GM19463 (cell line): ENCODE results near the gene SEMA4B.

Source experiments
- ATAC-seq: cut with Tn5 transposase; IDR thresholded peaks from one replicate; pipeline ENCODE4 v1.9.1; 2021; ENCODE audit warnings: mild to moderate bottlenecking, moderate library complexity; ENCODE audit not compliant: unreplicated experiment

The SEMA4B gene

DNA sequence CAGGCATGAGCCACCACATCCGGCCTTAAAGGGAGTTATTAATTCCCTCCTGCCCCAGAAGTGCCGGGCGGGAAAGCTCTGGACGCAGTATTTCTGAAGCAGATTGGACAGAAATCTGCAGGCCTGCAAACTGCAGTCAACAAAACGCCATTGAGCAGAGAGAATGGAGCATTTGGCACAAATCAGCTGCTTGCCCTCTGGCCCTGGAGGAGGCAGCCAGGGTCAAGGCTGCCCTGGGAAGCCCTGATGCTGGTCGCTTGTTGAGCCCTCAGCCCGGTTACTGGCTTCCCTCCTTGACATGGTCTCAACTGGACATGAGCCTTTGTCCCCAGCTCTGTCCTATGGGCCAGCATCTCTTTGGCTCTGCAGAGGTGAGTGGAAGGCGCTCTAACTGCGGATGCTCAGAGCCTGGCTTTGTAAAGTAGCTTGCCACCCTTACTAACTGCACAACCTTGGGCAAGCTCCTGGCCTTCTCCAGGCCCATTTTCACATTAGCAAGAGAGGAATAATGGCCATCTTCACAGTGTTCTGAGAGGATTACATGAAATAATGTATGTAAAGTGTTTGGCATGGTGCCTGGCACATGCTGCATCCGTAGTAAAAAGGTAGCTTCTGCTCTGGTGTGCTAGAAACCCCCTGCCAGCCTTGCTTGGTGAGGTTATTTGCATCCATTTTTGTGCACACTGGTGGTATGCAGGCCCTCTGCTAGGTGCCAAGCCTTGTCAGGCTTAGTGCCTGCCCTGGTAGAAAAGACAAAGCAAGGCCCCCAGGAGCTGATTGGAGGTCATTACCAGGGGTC lies 4.1 kb downstream of the SEMA4B start:
- no peak for ATAC-seq

DNA sequence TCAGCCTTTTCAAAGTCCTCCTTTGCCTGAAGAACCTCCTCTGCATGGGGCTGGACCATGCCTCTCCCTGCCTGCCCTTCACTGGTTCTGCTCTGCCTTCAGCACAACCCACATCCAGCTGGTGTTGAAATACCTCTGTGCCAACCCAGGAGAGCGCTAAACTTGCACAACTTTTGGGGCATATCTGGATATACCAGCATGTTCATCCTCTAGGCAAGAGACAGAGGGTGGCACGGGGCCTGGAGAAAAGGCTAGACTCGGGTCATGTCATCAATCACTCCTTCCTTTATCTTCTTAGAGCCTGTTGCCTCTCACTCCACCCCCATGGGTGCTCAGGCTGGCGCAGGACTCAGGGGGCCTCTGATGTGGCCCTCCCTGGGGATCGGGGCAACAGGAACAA lies 4.8 kb downstream of the SEMA4B start:
- no peak for ATAC-seq

DNA sequence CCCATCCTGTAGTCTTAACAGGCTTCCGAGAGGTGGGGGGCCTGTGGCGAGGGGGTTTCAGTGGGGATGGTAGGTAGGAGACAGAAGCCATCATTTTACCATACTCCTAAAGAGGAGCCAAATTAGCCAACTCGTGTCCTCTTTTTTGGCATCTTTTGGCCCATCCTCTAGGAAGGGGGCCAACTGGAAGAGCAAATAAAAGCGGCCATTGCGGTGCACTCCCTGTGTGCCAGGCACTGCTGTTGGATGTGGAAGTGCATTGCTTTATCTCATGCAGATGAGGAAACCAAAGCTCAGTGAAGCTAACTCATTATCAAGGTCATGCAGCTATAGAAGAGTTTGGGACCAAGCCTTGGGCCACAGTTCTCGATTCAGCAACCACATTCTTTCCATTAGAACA lies 6.1 kb downstream of the SEMA4B start:
- ATAC-seq: no peak

DNA sequence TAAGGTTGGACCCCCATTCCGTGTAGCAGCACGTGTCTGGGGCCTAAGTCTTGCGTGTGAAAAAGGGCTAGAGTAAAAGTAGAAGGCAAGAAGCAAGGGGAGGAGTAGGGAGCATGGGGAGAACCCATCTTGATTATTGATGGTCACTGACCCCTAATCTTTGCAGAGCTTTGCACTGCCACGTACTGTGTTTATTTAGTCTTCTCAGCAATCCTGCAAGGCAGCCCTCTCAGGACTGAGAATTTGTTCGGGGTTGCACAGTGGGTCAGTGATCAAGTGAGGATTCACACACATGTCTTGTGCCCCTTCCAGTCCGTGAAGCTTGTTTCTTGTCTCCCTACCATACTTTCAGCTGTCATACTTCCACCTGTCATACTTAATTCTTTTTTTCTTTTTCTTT lies 7.2 kb downstream of the SEMA4B start:
- ATAC-seq: no peak

DNA sequence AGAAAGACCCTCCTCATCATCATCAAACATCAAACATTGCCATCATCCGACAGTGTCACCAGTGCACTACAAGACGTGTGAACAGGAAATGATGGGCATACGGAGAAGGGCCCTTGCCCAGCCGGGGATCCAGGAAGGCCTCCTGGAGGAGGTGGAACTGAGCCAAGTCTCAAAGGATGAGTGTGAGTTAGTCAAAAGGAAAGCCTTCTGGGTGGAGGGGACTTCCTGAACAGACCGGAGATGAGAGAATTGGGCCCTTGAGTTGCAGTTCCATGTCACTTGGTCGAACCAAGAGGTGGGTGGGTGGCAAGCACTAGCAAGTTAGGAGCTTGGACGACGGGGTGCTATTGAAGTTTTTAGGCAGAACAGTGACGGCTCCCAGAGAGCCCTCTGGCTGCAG lies 8.5 kb downstream of the SEMA4B start:
- peak; percentile 77 for ATAC-seq

DNA sequence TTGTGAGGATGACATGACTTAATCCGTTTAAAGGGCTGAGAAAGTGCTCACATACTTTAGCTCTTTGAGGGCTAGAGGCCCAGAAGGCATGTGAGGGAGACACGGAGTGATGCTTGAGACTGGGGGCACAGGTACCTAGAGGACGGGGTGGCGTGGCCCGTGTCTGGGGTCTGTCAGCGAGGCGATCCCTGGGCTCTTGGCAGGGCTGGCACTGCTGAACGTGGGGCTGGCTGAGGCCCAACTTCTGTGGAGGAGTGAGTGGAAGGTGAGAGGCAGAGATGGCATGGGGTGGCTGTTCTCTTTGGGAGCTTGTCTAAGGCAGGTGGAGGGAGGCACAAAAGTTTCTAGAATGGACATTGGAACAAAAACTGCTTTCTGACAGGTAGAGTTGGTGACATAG lies 9.5 kb downstream of the SEMA4B start:
- ATAC-seq: no peak

DNA sequence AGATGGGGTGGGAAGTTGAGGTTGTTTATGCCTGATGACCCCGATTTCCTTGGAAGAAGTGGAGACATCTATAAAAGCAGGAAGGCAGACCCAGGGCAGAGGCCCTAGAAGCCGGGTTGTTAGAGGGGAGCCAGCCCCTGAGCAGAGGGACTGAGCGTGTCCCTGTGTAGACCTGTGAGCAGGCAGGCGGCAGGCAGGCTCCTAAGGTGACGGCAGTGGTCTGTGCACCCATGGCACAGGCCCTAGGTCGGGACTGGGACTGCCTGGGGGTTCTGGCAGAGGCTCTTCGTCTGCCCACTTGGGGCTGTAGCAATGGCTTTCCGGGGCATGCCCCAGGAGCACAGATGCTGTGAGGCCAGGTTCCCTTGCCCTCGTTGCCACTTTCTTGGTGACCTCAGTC lies 9.9 kb downstream of the SEMA4B start:
- ATAC-seq: no peak

DNA sequence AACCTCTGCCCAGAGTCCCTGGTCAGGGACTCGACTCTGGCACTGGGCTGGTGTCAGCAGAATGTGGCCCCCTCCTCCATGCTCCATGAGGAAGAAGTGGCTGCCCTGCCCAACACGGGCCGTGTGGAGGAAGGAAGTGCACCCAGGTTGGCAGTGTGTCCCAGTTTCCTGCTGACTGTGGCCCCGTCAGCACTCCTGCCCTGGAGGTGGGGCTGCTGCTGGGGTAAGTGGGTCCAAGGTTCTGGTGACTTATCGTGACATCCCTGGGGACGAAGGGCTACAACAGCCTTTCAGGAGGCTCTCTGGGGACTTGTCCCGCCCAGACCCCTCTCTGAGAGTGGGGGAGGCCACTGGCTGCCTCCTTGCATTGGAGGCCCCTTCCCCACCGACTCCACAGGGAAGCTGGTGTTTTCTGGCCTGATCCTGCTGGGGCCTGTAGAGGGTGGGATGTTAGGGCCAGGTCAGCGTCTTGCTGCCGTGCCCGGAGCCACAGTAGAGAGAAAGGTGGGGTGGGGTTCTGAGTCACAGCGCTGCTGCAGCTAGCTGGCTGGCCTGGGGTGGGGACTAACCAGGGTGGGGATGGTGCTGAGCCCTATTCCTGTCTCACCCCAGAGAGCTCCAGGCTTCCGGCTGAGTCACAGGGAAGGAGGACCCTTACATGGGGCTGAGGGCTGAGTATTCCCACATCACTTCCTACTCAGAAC lies 10.5 kb downstream of the SEMA4B start:
- no peak for ATAC-seq

DNA sequence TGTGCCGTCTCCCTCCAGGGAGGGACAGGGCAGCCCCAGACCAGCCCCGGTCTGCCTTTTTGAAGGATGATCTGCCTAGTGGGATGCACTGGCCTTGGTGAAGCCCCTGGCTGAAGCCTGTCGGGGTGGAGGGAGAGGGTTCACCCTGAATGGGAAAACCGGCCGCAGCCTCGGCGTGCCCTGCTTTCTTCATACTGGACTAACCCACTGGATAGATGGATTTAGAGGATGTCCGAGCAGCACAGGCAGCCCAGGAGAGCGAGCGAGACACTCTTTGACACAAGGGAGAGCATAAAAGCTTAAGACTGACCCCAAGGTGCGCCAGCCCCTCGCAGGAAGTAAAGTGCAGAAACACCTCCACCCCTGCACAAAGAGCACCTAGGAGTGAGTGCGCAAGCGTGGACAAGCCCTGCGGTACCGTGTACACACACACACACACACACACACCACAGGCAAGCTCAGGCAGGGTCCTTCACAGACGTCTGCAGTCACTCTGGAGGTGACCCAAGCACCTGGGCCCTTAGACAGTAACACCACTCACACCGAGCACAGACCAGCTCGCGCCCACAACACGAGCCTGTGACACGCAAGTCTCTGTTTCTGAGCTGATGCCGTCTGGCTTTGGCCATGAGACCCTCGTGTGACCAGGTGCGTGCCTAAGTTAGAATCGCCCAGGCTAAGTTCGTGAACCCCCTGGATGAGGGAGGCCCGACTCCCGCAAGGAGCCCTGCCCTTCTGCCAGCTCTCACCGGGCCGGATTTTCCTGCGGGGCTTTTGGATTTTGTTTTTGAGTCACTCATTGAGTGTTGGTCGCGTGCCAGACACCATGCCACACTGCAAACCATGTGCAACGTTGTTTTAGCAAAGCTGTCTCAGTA lies 11.3 kb downstream of the SEMA4B start:
- no peak for ATAC-seq

DNA sequence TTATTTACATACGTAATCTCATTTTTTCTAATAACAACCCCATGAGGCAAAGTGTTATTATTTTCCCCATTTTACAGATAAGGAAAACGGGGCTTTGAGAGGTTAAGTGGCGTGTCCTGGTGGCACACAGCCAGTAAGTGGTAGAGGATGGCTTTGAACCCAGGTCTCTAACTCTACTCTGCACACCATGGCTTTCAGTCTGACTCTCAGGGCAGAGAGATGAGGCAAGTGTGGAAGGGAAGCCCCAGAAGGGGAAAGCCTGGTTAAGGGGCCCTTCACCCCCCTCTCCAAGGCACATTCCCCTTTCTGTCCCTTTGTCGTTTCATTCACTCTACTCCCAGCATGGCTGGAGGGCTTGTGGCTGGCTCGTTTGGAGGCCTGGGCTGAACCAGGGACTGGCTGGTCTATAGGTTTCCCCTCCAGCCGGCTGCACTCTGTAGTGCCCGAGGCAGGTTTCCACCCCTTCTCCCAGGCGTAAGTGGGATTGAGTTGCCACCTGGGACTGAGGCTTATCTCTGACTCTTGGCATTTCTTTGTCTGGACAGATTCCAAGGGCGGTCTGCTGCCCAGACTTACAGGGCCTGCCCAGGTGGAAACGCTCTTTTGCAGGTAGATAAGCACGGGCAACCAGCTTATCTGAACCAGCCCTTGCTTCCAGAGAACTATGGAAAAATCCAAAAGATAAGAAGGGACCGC lies 12.1 kb downstream of the SEMA4B start:
- no peak for ATAC-seq

DNA sequence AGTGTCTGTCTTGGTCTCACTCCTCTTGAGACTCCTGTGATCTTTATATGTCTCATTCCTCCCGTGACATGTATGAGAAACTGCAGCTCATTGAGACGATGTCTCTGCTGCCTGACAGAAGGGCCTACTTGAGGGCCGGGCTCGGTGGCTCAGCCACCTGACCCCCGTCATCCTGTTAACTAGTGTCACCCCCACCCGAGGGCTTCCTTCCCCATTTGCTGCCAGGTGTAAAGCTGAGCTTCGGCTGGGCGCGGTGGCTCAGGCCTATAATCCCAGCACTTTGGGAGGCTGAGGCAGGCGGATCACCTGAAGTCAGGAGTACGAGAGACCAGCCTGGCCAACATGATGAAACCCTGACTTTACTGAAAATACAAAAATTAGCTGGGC lies 12.7 kb downstream of the SEMA4B start:
- ATAC-seq: no peak

DNA sequence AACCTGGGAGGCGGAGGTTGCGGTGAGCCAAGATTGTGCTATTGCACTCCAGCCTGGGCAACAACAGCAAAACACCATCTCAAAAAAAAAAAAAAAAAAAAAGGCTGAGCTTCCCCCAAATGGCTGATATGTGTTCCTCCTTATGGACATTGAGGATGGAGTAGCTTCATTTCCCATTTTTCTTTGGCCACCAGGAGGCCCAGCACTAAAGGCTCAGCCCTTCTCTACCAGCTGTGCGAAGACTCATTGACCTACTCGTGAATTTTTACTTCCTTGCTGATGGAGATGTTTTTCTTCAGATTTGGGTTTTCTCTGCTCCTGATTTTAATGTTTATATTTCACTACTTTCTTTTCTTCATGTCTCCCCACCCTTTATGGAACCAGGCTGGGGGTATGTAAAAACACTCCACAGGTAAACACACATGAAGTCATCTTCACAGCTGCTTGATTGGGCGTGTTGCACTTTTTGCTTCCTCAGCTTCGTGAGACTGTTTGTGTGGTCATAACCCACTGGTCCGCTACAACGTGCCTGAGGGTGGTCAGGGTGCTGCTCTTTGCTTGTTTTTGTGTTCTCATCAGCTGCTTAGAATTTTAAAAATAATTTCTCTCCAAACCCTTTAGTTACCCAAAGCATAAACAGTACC lies 13.5 kb downstream of the SEMA4B start:
- no peak for ATAC-seq

DNA sequence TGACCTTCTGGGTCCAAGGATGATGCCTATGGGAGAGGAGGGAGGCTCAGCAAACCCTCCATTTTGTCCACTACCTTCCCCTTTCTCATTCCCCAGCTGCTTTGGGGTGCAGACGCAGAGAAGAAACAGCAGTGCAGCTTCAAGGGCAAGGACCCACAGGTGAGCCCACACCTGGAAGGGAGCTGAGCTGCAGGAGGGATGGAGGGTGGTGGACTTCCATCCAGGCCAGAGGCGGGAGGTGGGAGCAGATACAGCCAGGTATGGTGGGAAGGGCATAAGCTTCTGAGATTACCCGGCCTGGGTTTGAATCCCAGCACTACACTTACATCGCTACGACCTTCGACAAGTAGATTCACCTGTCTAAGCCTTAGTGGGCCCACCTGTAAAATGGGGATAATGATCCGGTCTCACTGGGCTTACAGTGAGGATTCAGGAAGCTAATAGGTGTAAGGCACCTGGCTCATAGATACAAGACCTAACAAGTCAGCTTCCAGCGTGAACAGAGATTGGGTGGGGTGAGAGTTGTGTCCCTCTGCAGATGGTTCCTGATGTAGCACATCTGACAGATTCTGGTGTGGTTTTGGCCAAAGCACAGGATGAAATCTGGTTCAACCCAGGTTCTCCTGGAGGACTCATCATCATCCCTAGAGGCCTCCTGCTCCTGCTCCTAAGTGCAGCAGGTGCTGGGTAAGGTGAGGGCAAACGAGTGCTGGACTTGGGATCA lies 16.7 kb downstream of the SEMA4B start:
- no peak for ATAC-seq

DNA sequence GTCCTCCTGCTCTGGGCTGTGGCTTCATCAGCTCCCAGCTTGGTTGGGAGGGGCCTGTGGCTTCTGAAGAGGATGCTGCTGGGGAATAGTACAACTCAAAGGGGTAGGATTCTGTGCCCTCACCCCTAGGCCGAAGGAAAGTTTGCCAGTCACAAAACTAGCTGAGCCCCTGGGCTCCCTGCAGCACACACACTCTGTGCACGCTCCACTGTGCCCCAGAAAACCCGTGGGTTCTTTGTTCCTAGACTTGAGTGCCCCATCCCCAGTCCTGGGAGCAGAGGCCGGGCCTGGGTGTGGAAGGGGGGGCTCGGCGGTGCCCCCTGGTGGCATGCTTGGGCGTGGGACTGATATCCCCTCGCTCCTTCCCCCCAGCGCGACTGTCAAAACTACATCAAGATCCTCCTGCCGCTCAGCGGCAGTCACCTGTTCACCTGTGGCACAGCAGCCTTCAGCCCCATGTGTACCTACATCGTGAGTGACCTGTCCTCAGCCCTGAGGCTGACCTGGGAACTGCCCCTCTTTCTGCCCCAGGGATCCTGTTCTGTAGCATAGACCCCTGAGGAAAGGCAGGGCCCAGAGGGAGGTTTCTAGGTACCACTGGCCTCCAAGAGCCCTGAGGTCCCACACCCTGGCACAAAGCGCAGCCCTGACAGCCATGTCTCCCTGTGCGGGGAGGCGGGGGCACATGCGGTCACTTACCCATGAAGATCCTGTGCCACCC lies 18.5 kb downstream of the SEMA4B start:
- ATAC-seq: no peak

DNA sequence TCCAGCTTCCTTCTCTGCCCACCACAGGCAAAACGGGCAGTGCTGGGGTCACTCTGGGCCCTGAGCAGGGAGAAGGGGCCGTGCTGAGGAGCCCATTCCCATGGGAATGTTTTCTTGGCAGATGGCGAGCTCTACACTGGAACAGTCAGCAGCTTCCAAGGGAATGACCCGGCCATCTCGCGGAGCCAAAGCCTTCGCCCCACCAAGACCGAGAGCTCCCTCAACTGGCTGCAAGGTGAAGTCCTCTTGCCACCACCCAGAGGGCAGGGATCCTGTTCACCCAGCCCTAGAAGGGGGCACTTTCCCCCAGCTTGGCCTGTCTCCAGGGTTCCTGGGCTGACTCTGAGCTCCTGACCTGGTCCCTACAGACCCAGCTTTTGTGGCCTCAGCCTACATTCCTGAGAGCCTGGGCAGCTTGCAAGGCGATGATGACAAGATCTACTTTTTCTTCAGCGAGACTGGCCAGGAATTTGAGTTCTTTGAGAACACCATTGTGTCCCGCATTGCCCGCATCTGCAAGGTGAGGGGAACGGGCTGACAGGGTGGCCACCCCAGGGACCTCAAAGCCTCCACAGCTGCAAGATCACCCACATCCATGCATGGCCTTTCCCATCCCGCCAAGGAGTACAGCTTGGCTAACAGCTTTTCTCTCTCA lies 20.2 kb downstream of the SEMA4B start:
- ATAC-seq: no peak

DNA sequence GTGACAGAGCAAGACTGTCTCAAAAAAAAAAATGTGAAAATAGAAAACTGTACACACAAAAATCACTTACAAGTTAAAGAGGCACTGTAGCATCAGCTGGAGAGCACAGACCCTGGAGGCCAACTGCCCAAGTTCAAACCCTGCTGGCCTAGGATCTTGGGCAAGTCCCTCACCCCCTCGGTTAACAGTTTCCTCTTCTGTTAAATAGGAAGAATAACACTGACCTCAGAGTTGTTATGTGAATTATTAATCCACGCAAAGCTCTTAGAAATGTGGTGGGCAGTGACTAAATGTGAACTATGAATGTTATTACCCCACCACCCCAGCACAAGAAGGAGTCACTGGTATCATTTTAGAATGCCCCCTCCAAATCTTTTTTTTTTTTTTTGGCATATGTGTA lies 21.4 kb downstream of the SEMA4B start:
- no peak for ATAC-seq

DNA sequence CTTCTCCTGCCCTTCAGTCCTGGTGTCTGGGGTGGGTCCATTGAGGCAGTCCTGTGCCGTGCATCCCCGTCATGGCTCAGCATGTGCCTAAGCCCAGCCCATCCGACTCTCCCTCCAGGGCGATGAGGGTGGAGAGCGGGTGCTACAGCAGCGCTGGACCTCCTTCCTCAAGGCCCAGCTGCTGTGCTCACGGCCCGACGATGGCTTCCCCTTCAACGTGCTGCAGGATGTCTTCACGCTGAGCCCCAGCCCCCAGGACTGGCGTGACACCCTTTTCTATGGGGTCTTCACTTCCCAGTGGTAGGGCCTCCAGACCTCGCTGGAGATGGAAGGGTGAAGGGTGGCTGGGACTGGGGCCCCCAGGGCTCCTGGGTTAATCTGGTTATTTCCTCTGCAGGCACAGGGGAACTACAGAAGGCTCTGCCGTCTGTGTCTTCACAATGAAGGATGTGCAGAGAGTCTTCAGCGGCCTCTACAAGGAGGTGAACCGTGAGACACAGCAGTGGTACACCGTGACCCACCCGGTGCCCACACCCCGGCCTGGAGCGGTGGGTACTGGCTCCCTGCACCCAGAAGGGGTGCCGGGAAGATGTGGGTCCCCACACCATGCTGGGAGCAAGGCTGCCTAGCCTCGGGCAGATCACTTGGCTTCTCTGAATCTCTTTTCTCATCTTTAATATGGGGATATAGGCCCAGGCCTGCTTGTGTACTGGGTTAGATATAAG lies 22.5 kb downstream of the SEMA4B start:
- ATAC-seq: no peak

DNA sequence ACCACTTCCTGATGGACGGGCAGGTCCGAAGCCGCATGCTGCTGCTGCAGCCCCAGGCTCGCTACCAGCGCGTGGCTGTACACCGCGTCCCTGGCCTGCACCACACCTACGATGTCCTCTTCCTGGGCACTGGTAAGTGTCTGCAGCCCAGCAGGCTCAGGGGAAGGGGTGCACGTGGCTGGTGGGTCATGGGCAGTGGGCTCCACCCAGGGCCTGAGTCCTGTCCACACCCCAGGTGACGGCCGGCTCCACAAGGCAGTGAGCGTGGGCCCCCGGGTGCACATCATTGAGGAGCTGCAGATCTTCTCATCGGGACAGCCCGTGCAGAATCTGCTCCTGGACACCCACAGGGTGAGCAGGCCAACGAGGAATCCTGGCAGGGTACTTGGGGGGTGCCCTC lies 23.9 kb downstream of the SEMA4B start:
- no peak for ATAC-seq
